GM19240 (cell line): ENCODE measurements around the gene TMEM129.
A peak's percentile ranks its signal among the peaks of the same experiment; 100 is the strongest.

ENCODE experiments used
- DNase-seq: peaks from one replicate; pipeline ENCODE4 v3.0.0; 2011; ENCODE audit warnings: low spot score; ENCODE audit not compliant: insufficient read length

The TMEM129 gene

GRCh38 chr4:1721003-1721665 lies at the start of gene TMEM129, which contains the start of gene TACC3:
TSS of gene TMEM129 (minus strand) at chr4:1721323. CDS start at chr4:1720837, 486 bp downstream.
TSS of gene TACC3 (plus strand) at chr4:1721521. CDS start at chr4:1723422, 1,901 bp downstream.
- peak; percentile 88 for DNase-seq

- DNase-seq: no peak
These were observed 49.7 kb upstream of the TMEM129 start for GRCh38 chr4:1770791-1771231.

- no peak for DNase-seq
These were observed 49.1 kb upstream of the TMEM129 start for GRCh38 chr4:1770245-1770644.

- no peak for DNase-seq
These were observed 48.6 kb upstream of the TMEM129 start for GRCh38 chr4:1769692-1770091.

GRCh38 chr4:1768367-1769034 lies 47.4 kb upstream of the TMEM129 start:
- no peak for DNase-seq

- no peak for DNase-seq
These were observed 46.7 kb upstream of the TMEM129 start for GRCh38 chr4:1767770-1768366.

GRCh38 chr4:1767061-1767769 lies 46.1 kb upstream of the TMEM129 start:
- no peak for DNase-seq

- no peak for DNase-seq
These were observed 45.3 kb upstream of the TMEM129 start for GRCh38 chr4:1766106-1767060.

- no peak for DNase-seq
These were observed 44.4 kb upstream of the TMEM129 start for GRCh38 chr4:1765409-1766072.

- DNase-seq: no peak
These were observed 43.5 kb upstream of the TMEM129 start for GRCh38 chr4:1764670-1765069.

GRCh38 chr4:1763550-1764080 lies 42.5 kb upstream of the TMEM129 start:
- no peak for DNase-seq

- no peak for DNase-seq
These were observed 42.0 kb upstream of the TMEM129 start for GRCh38 chr4:1763070-1763549.

- DNase-seq: no peak
These were observed 41.3 kb upstream of the TMEM129 start for GRCh38 chr4:1762264-1763010.

GRCh38 chr4:1761130-1761689 lies 40.1 kb upstream of the TMEM129 start:
- no peak for DNase-seq

- DNase-seq: no peak
These were observed 39.5 kb upstream of the TMEM129 start for GRCh38 chr4:1760521-1761071.

- DNase-seq: no peak
These were observed 38.7 kb upstream of the TMEM129 start for GRCh38 chr4:1759818-1760223.

GRCh38 chr4:1759170-1759817 lies 38.2 kb upstream of the TMEM129 start:
- DNase-seq: no peak
